PC-9 (cell line): ENCODE results near the gene C10orf95.

Experiments used
- CTCF ChIP-seq: fragments of 200-600 bp; sonication (generic); conservative IDR thresholded peaks from 2 replicates; pipeline ENCODE4 v1.6.1; 2017; ENCODE audit warnings: mixed run types, antibody characterized with exemption, mild to moderate bottlenecking, moderate library complexity
- EZH2 ChIP-seq: fragments of 200-600 bp; sonication (generic); IDR thresholded peaks from 2 replicates; pipeline ENCODE4 v1.8.0; 2017; ENCODE audit warnings: antibody characterized with exemption, low read depth

- TF ChIP-seq CTCF (no peak), EZH2 (no peak)
These were observed 50.0 kb downstream of the C10orf95 start for GRCh38 chr10:102401342-102401654.
